Medulla oblongata (tissue), 1 donor: ENCODE data around the gene ADGRV1.
"Not testable (repeated sequence)": the region's sequence is repeated elsewhere in the genome, so short reads cannot be mapped to it uniquely, and the experiment has no call there.

Experiments
- DNase-seq: peaks from one replicate; pipeline ENCODE4 v3.0.0-alpha.2; 2015; ENCODE audit errors: extremely low spot score

Gene ADGRV1

DNA sequence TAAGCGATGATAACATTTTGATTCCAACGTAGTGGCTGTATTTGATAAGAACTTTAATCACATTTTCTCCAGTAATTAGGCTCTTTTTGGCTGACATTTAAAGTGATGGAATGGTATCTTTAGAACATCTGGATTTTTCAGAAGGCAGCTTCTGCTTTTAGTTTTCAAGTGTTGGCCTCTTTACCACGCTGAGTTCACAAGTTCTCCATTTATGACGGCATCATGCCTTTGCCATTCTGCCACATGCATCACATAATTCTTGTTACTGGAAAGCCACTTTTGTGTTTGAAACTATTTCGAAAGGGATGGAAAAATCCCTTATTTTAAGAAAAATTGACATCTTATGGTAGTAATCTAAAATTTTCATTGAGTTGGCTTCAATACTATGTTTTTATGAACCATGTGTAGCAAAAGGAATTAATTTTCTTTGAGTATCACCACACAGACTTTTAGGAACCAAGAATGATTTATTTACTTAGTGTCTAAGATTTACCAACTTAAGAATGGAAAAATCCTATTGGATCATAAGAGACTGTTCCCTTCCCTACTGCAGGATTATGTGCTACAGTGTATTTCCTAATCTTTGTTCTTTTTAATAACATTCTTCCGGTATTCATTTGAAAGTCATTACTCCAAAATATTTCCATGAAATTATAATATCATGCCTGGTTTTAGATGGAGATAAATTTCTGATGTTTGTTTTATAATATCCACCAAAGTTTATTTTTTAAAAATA lies 344.2 kb downstream of the ADGRV1 start:
- no peak for DNase-seq

DNA sequence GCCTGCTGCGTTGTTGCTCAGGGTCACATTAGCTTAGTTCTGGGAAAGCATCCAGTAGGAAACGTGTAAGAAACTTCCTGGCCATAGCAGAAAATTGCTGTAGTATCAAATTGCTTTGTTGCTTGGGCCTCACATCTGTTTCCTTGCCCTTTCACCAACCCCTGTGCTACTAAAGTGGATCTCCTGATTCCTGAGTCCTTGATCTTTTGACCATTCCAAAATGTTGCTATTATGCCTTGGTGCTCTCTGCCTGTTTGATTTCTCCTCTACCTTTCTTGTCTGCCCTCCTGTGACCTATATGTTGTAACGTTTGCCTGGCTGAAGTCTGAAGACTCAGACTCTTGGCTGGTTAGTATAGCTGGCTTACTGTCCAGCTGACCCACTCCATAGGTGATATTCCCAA lies 350.5 kb downstream of the ADGRV1 start:
- no peak for DNase-seq

DNA sequence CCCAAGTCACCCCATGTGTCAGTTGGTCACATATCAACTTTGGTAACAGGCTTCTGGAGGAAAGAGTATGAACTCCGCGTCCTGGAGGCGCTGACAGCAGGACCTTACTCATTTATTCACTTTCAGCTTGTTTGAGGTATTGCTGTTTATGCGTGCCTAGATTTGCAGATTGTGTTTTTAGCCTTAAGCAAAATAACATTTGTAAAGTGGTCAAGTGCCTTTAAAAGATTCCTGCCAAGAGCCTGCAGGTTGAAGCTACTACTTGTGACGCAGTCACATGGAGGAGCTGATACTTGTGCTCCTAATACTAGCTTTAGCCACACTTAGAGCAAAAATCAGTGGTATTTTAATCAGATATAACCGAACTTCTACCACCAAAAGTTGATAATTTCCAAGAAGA lies 351.3 kb downstream of the ADGRV1 start:
- DNase-seq, result no peak

DNA sequence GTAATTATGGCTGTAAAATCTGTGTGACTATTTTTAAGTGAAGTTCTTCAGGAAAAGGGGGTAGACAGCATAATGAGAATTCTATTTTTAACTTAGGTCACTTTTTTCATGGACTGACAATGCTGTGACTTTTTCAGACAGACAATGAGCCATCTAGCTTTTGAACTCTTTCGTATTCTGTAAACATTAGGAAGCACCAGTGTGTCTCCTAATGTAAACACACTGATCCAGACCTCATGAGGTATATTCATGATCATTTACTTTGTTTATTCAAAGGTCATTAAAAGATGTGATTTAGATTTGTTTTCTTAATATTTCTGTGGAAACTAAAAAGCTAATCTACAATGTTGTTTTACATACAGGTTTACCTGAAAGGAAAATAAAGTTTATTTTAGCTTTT lies 352.6 kb downstream of the ADGRV1 start:
- no peak for DNase-seq

DNA sequence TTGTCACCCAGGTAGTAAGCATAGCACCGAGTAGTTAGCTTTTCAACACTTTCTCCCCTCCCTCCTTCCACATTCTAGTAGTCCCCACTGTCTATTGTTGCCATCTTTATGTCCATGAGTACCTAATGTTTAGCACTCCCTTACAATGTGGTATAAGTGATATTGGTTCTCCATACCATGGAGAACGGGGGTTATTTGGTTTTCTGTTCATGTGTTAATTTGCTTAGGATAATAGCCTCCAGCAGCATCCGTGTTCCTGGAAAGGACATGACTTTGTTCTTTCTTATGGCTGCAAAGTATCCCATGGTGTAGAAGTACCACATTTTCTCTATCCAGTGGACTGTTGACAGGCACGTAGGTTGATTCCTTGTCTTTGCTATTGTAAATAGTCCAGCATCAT lies 353.9 kb downstream of the ADGRV1 start:
- no peak for DNase-seq

DNA sequence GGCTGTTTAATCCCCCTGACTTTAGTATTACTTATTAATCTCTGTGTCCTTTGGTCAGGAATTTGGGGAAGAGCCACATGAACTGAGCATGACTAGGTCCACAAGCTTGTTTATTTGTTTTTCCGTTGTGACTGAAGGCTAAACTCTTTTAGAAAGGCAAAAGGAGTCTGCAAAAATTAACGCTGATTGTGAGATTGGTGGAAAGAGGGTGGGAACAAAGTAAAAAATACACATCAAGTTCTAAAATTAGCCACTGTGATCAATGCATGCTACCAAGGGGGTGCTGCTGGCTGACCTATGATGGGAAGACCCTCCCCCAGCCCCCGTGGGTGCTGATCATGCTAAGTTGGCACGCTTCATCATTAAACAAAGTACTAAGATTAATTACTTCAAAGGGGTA lies 356.8 kb downstream of the ADGRV1 start:
- no peak for DNase-seq

DNA sequence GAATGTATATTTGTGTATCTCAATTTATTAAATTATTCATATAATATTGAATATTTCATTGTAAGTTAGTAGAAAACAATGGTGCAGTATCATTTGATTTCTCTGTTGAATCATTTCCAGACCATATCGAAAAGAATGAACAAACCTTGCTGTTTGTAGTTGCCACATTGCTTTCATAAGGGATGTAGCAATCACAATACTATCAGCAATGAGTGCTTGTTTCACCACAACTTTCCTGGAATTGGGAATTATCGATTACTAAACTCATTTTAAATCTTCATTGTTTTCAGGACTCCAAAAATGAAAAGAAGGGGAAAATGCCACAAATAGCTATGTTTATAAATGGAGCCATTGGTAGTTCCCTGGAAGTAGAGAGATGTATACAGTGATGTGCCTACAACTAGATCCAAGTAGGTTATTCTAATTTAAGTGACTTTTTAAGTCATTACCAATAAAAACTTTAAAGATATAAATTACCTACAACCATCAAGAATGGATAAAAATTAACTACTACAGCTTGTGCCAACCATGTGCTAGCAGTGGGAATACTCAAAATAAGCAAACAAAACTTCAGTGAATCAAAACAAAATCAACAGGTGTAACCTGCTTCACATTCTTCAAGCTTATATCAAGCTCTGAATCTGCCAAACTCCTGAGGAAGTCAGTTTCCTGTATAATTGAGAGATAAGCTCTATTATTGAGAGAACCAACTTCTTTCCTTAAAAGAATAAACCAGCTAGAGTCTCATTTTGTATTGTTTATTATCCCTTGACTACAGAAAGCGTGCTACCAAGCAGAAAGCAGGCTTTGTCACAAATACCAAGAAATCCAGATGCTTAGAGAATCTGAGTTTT lies 358.6 kb downstream of the ADGRV1 start:
- no peak for DNase-seq

DNA sequence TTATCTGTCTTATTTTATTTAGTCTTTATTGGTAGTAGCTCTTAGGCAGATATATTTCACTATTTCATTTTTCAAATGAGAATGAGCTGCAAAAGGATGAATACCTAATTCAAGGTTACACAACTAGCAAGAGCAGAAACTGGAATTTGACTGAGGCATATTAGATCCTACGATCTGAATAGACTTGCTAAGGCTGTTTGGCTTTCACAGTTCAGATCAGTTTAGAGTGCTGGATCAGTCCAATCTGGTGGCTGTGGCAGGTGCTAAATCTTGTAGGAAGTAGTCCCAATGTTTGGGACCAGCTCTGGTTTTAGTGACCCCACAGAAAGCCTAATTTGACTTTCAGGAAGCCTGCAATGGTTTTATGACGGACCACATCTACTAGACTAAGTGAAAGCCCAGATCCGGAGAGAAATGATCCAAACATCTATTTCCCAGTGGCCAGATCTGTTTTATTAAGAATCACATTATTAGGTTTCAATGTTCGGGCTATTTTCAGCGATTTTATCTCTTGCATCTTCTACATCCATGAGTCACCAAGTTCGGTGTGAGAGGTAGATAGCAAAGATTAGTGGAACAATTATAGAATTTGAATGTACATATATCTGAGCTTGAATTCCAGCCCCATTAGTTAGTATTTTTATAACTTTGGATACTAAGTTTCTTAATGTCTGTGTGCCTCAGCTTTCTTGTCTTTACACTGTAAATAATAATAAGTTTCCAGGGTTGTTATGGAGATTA lies 359.5 kb downstream of the ADGRV1 start:
- no peak for DNase-seq

DNA sequence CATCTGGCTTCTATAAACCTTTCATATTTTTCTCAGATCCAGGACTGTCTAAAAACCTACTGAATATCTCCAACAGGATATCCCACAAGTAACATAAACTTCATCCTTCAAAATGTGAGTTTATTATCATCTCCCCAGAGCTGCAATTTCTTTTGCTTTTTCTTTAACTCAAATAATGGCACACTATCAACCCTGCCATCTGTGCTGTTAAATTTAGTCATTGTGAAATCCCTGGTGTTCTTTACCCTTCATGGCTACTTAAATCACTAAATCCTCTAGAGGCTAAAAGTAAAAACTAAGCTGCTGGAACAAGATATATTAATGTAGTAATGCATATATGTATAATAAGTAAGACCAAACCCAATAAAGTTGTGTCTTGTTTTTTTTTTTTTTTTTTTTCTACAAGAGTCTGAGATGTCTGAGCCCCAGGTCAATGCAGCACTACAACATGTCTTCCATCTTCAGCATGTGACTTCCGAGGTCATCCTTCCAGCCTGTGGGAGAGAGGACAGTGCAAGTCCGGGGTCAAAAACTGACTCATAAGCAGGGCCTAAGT lies 362.9 kb downstream of the ADGRV1 start:
- no peak for DNase-seq

DNA sequence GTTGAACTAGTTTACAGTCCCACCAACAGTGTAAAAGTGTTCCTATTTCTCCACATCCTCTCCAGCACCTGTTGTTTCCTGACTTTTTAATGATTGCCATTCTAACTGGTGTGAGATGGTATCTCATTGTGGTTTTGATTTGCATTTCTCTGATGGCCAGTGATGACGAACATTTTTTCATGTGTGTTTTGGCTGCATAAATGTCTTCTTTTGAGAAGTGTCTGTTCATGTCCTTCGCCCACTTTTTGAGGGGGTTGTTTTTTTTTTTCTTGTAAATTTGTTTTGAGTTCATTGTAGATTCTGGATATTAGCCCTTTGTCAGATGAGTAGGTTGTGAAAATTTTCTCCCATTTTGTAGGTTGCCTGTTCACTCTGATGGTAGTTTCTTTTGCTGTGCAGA lies 365.6 kb downstream of the ADGRV1 start:
- DNase-seq, result not testable (repeated sequence)

DNA sequence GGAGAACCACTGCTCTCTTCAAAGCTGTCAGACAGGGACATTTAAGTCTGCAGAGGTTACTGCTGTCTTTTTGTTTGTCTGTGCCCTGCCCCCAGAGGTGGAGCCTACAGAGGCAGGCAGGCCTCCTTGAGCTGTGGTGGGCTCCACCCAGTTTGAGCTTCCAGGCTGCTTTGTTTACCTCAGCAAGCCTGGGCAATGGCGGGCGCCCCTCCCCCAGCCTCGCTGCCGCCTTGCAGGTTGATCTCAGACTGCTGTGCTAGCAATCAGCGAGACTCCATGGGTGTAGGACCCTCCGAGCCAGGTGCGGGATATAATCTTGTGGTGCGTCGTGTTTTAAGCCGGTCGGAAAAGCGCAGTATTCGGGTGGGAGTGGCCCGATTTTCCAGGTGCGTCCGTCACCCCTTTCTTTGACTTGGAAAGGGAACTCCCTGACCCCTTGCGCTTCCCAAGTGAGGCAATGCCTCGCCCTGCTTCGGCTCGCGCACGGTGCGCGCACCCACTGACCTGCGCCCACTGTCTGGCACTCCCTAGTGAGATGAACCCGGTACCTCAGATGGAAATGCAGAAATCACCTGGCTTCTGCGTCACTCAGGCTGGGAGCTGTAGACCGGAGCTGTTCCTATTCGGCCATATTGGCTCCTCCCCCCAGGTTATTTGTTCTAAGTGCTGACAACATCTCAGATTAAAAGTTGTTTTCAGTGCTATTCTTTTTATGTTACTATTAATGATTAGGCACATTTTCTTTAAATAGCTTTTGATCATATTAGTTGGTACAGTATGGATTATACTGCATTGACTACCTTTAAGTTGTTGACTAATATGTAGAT lies 370.6 kb downstream of the ADGRV1 start:
- DNase-seq, result not testable (repeated sequence)

DNA sequence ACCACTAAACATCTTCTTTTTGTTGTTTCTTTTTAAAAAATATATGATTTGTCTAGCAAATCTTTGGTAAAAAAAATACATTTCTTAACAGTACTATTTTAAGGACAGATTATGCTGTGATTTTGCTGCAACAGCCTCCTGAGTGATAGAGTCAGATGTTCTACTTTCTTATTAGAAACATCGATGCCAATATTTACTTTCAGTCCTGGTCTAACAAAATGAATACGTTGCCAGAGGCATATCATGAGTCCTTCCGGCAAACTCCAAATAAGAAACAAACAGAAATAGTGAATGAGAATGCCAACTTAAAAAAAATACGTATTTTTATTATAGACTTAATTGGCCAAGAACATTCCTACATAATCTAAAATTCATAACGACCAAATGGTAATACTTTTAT lies 371.5 kb downstream of the ADGRV1 start:
- no peak for DNase-seq

DNA sequence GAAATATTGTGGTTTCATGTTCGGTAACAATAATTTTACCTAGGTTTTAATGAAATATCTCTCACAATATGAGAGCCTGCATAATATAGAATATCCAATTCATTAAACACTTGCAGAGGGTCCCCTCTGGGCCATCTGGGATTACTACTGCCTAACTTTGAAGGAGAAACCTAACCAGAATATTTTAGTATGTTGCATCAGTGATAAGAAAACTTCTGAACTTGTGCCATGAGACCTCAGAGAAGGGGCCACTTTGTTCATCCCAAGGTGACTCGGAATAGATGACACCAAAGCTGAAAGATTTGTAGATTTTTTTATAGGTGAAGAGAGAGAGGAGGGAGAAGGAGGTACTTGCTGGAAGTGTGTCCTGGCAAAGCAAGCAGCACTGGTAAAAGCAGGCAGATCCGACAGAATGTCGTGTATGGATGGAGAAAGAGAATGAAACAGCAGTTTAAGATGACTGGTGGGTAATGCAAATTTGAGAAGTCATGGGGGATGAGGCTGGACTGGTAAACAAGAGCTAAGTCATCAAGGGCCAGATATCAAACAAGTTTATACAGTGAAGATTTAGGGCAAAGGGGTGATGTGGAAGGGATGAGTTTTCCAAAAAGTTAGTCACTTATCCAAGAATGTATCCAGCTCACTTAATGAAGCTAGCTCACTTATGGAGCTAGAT lies 372.3 kb downstream of the ADGRV1 start:
- no peak for DNase-seq

DNA sequence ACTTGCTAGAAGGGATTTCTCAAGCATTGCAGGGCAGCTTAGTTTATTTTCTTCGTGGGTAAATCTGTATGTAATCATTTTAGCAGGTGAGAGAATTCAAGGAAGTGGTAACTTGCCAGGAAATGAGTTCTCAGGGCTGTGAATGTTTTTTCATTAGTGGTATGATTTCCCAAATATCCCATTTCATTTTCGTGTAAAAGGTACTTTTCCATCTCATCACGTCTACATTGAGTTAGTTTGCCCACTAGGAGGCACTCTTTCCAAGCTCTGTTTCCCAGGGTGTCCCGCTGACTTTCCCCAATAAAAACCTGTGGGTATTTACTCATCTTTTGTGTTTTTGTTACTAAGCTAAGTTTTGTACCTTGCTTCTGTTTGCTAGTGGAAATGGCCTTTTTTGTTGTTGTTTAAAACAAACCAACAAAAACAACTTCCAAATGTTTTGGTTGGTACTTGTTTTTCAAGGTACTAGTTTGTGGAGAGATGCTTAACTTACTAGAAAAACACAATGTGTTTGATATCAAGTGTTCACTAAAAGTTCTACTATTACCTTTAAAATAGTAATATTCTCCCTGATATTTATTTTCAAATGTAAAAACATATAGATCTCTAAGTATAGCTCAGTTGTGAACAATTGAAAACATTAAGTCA lies 373.6 kb downstream of the ADGRV1 start:
- DNase-seq, result peak; percentile 73

DNA sequence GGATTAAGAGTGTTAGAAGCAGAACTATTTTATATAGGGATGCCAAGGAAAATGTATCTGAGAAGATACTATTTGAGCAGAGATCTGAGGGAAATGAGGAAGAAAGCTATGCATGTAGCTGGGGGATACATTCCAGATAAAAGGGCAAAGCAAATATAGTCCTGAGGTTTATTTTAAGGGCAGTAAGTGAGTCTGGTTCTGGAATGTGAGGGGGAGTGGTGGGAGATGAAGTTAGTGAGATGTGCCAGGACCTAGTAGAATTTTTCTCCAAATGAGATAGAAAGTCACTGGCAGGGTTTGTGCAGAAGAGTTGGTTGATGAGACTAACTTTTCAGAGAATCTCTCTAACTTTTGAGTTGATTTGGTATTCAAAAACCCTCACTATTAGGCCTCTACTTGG lies 374.7 kb downstream of the ADGRV1 start:
- no peak for DNase-seq

DNA sequence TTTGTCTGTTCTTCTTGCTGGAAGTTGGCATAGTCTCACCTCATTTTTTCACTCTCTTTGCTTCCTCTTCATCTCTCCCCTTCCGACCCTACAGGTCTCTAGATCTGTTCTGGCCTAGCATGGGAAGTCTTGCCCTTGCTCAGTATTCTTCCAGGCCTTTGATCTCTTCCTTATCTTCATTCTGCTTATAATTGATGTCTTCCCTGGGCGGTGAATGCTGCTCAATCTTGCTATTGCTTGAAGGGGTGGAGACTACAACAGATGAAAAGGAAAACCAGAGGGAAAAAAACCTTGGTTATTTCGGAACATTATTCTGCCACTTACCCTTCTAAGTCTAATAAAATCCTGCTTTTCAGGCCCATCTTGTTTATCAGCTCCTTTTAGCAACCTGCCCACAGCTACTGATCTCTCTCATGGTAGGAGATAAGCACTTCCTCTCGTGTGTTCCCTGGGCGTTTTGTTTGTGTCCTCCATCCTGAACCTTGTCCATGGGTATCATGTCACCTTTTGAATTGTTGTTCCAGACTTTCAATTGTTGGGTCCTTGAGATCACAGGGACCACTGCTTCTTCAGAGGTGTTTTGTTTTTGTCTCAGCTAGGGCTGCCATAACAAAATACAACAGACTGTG lies 375.6 kb downstream of the ADGRV1 start:
- no peak for DNase-seq

DNA sequence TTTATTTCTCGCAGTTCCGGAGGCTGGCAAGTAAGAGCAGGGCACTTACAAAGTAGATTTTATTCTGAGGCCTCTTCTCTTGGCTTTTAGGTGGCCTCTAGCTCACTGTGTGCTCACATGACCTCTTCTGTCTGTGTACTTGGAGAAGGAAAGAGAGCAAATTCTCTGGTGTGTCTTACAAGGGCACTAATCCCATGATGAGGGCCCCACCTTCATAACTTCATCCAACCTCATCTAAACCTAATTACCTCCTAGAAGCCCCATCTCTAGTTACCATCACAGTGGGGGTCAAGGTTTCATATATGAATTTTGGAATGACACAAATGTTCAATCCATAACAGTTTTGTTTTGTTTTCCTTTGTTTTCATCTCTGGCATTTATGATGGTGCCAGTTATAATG lies 376.1 kb downstream of the ADGRV1 start:
- no peak for DNase-seq

DNA sequence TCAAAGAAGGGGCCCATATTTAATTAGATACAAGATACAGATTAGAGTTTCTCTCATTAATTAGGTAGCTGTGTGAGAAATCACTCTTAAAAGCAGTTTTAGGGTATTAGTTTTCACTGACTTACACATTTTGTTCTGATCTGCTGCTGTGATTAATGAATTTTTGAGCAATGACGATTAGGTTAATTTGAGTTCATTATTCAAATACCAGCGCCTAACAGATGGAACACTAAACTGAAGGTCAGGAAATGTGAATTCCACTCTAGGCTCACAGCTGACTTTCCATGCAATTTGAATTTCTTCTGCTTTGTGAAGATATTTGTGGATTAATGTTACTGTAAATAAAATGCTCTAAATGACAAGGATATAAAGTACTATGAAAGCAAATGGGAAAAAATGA lies 380.6 kb downstream of the ADGRV1 start:
- no peak for DNase-seq

DNA sequence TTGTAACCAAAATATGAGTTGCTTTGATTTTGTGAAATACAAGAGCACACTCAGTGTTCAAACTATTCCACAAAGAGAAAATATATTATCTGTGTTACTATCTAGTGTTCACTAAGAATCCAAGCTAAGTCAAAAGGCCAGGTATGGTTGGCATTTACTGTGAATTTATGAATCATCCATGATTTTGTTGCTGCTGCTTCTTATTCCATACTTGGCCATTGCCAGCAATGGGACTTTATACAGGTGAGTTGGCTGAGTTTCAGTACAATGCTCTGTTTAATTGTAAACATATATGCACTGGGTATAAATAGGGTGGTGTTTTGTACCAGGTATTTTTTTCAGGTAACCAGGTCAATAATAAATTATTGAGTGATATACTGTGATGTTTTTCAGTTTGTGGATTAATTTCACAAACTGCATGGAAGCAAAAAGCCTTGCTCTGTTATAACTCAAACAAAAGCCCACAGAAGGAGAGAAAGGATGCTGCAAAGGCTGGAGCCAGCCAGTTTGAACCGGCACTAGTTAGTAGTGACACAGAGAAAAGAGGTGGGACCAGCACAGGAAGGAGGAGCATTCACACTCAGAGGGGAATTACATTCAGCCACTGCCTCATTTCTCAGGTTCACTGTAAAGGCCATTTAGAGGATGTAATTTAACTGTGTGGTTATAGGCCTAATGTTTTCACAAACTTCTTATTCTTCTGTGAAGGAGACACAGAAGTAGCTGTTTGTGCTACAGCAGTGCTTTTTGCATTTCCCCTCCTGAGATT lies 381.8 kb downstream of the ADGRV1 start:
- DNase-seq, result peak; percentile 55
